ENCODE measurements around the gene ARHGAP32. TPM values are rescaled to one million over a fixed set of nuclear protein-coding genes. Genes with fewer than 3 reads are reported as not detected.

Gene ARHGAP32
- total and polyA plus RNA-seq, 2 experiments from 2014 or later: 4.0 to 13.0 TPM

DNA sequence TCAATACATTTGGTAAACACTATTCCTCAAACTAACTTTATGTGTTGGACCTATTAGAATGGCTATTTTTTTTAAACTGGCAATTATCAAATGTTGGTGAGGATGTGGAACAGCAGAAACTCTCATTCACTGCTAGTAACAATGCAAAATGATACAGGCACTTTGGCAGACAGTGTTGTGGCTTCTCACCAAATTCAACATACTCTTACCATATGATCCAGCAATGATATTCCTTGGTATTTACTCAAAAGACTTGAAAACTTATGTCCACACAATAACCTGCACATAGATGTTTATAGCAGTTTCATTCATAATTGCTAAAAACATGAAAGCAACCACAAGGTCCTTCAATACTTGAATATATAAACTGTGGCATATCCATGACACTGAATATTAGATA lies 136.9 kb downstream of the ARHGAP32 start:
- no peak for DNase-seq (ENCODE audit: low read depth in 1 of 2, low spot score in 1 of 2)

GRCh38 chr11:129048911-129049310 lies 143.2 kb downstream of the ARHGAP32 start:
- Histone ChIP-seq H3K27ac (no peak overlapping the region), H3K36me3 (no peaks in the 10 kb centered on the region), H3K4me3 (no peak overlapping the region), H3K4me1 (ENCODE audit: low read depth) (no peaks in the 10 kb centered on the region), H3K9me3 (ENCODE audit: low read depth) (no peaks in the 10 kb centered on the region), H3K27me3 (no peaks in the 10 kb centered on the region)
- DNase-seq (ENCODE audit: low read depth in 1 of 2, low spot score in 1 of 2): no peak
- TF ChIP-seq, protein P1, sequence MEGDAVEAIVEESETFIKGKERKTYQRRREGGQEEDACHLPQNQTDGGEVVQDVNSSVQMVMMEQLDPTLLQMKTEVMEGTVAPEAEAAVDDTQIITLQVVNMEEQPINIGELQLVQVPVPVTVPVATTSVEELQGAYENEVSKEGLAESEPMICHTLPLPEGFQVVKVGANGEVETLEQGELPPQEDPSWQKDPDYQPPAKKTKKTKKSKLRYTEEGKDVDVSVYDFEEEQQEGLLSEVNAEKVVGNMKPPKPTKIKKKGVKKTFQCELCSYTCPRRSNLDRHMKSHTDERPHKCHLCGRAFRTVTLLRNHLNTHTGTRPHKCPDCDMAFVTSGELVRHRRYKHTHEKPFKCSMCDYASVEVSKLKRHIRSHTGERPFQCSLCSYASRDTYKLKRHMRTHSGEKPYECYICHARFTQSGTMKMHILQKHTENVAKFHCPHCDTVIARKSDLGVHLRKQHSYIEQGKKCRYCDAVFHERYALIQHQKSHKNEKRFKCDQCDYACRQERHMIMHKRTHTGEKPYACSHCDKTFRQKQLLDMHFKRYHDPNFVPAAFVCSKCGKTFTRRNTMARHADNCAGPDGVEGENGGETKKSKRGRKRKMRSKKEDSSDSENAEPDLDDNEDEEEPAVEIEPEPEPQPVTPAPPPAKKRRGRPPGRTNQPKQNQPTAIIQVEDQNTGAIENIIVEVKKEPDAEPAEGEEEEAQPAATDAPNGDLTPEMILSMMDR (IDR thresholded peaks at IDR 0.05; ENCODE audit: low read depth, low read length): no peak

More for the DNA sequence above, 136.9 kb downstream of the ARHGAP32 start:
- H3K4me1 ChIP-seq (ENCODE audit: low read depth): no peaks in the 10 kb centered on the region
- H3K4me3 ChIP-seq: no peak overlapping the region
- TF ChIP-seq, protein P1 (IDR thresholded peaks at IDR 0.05; ENCODE audit: low read depth, low read length): no peak
- no peaks in the 10 kb centered on the region for H3K36me3 ChIP-seq
- no peaks in the 10 kb centered on the region for H3K27me3 ChIP-seq
- H3K9me3 ChIP-seq (ENCODE audit: low read depth): no peaks in the 10 kb centered on the region
- no peak overlapping the region for H3K27ac ChIP-seq

- TF ChIP-seq, protein P1 (IDR thresholded peaks at IDR 0.05; ENCODE audit: low read depth, low read length): no peak
- DNase-seq (ENCODE audit: low read depth in 1 of 2, low spot score in 1 of 2): no peak
- Histone ChIP-seq H3K4me3 (no peak overlapping the region), H3K4me1 (ENCODE audit: low read depth) (no peaks in the 10 kb centered on the region), H3K9me3 (ENCODE audit: low read depth) (no peaks in the 10 kb centered on the region), H3K27me3 (no peaks in the 10 kb centered on the region), H3K36me3 (no peaks in the 10 kb centered on the region), H3K27ac (no peak overlapping the region)
Measured at GRCh38 chr11:129045150-129045549, 147.0 kb downstream of the ARHGAP32 start.

- TF ChIP-seq, protein P1 (IDR thresholded peaks at IDR 0.05; ENCODE audit: low read depth, low read length): no peak
- Histone ChIP-seq H3K27ac (no peak overlapping the region), H3K9me3 (ENCODE audit: low read depth) (no peaks in the 10 kb centered on the region)
Measured at GRCh38 chr11:129042503-129042902, 149.6 kb downstream of the ARHGAP32 start.

DNA sequence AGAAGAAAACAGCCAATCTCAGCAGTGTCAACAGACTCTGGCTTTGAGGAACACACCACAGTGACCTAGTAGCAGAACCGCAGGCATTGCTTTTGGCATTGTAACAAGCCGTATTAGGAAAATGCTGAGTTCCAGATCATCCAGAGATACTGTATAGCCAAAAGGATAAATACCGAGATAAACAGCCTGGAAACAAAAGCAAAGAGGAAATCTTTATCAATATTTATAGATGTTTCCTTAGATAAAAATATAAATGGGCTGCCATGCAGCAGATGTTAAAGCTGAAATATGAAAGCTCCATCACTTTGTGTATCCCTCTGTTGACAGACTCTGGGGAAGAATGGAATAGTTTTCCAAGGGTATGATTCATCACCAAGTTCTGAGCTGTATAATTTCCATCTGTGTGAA lies 150.5 kb downstream of the ARHGAP32 start:
- Histone ChIP-seq H3K36me3 (no peaks in the 10 kb centered on the region), H3K4me1 (ENCODE audit: low read depth) (no peaks in the 10 kb centered on the region), H3K9me3 (ENCODE audit: low read depth) (no peaks in the 10 kb centered on the region), H3K4me3 (no peak overlapping the region), H3K27me3 (no peaks in the 10 kb centered on the region), H3K27ac (no peak overlapping the region)
- TF ChIP-seq, protein P1 (IDR thresholded peaks at IDR 0.05; ENCODE audit: low read depth, low read length): no peak
- peak in 1 of 2 donors; percentile 22 for DNase-seq (ENCODE audit: low read depth in 1 of 2, low spot score in 1 of 2)

More at GRCh38 chr11:129042503-129042902, 149.6 kb downstream of the ARHGAP32 start:
- Histone ChIP-seq H3K4me1 (ENCODE audit: low read depth) (no peaks in the 10 kb centered on the region), H3K4me3 (no peak overlapping the region), H3K36me3 (no peaks in the 10 kb centered on the region), H3K27me3 (no peaks in the 10 kb centered on the region)
- no peak for DNase-seq (ENCODE audit: low read depth in 1 of 2, low spot score in 1 of 2)

DNA sequence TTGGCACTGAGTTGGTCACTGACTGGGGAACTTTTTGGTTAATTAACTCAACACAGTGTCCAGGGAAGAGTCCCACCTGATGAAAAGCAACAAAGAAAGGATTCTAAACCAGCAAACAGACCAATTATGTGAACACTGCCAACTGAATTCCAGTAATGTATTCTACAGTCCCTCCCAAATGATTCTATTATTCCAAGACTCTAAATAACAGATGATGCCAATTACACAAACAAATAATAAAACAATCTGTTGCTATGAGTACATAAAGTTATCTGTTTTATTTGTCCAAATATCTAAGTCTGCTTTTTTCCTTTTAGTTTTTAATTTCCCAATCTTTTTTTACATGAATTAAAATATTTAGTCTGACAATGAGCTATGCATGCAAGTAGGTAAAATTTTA lies 151.2 kb downstream of the ARHGAP32 start:
- H3K27me3 ChIP-seq: no peaks in the 10 kb centered on the region
- H3K4me3 ChIP-seq: no peak overlapping the region
- H3K9me3 ChIP-seq (ENCODE audit: low read depth): no peaks in the 10 kb centered on the region
- no peak for DNase-seq (ENCODE audit: low read depth in 1 of 2, low spot score in 1 of 2)
- TF ChIP-seq, protein P1 (IDR thresholded peaks at IDR 0.05; ENCODE audit: low read depth, low read length): no peak
- no peak overlapping the region for H3K27ac ChIP-seq
- no peaks in the 10 kb centered on the region for H3K4me1 ChIP-seq (ENCODE audit: low read depth)
- H3K36me3 ChIP-seq: no peaks in the 10 kb centered on the region

Measured in cardiac muscle cell (in vitro differentiated cells and primary cell).